Fibroblast of pulmonary artery (primary cell): ENCODE data around the gene COL4A6.

Experiments
- DNase-seq: peaks from one replicate; pipeline ENCODE4 v3.0.0-alpha.2; 2010; ENCODE audit warnings: low read depth
- H3K4me3 ChIP-seq: replicated peaks from 2 replicates; pipeline ENCODE4 v1.5.1; 2011; ENCODE audit warnings: low read depth, mild to moderate bottlenecking, control low read depth, low read length, moderate library complexity
- TF ChIP-seq, protein P1 (sequence below): IDR thresholded peaks from 2 replicates; pipeline ENCODE4 v1.5.1; 2011; ENCODE audit warnings: mild to moderate bottlenecking, control low read depth, low read length, inconsistent platforms; ENCODE audit errors: missing control alignments

COL4A6 gene

DNA sequence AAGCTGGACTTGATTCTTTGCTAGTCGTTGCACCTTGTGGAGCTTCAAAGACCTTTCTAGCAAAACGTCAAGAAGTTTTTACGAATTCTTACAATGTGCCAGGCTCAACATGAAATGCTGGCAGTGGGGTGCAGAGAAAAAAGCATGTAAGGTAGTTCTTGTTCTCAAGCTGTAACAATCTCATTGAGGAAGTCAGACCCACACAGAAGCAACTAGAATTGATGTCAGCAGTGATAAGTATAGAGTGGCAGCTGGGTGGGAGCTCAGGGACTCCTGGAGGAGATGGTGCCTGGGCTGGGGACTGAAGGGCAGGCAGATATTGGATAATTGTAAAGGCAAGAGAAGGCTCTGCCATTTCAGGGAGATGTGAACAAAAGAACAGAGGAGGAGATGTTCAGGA, 264.3 kb downstream of the COL4A6 start:
- TF ChIP-seq, protein P1, sequence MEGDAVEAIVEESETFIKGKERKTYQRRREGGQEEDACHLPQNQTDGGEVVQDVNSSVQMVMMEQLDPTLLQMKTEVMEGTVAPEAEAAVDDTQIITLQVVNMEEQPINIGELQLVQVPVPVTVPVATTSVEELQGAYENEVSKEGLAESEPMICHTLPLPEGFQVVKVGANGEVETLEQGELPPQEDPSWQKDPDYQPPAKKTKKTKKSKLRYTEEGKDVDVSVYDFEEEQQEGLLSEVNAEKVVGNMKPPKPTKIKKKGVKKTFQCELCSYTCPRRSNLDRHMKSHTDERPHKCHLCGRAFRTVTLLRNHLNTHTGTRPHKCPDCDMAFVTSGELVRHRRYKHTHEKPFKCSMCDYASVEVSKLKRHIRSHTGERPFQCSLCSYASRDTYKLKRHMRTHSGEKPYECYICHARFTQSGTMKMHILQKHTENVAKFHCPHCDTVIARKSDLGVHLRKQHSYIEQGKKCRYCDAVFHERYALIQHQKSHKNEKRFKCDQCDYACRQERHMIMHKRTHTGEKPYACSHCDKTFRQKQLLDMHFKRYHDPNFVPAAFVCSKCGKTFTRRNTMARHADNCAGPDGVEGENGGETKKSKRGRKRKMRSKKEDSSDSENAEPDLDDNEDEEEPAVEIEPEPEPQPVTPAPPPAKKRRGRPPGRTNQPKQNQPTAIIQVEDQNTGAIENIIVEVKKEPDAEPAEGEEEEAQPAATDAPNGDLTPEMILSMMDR: no peak
- DNase-seq: no peak
- H3K4me3 ChIP-seq: no peak overlapping the region

DNA sequence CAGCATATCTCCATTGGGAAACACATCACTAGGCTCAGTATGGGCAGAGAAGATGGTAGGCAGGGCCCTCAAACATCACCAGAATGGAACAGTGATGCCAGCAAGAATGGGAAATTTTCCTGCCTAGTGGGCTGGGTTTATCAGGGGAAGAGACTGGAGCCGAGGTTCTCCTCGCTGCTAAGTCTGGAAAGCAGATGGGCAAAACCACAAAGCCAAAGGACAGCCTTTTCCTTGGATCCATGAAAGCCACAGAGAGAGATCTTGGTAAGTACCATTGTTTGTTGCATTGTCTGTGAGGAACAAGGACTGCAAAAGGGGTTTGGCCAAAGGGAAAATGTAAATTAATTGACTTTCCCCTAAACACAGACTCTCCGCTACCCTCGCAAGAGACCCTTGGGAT, 266.6 kb downstream of the COL4A6 start:
- H3K4me3 ChIP-seq: no peak overlapping the region
- no peak for DNase-seq
- TF ChIP-seq, protein P1: no peak

DNA sequence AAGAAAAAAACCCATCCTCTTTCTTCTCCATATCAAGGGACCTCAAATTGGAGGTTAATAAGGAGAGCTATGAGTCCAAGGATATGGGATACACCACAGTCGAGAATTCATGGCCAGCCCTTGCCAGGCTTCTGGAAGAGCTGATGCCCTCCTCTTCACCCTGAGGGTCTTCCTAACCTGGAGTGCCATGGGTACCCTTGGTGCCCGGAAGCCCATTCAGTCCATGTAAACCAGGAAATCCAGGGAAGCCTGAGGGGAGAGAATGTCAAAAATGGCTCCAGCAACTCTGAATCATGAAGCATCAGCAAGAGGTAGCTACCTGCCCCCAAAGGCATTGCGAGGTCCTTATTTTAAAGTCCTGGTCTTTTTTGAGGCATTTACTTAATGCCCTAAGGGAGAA, 268.5 kb downstream of the COL4A6 start:
- TF ChIP-seq, protein P1: no peak
- no peak overlapping the region for H3K4me3 ChIP-seq
- DNase-seq: no peak

DNA sequence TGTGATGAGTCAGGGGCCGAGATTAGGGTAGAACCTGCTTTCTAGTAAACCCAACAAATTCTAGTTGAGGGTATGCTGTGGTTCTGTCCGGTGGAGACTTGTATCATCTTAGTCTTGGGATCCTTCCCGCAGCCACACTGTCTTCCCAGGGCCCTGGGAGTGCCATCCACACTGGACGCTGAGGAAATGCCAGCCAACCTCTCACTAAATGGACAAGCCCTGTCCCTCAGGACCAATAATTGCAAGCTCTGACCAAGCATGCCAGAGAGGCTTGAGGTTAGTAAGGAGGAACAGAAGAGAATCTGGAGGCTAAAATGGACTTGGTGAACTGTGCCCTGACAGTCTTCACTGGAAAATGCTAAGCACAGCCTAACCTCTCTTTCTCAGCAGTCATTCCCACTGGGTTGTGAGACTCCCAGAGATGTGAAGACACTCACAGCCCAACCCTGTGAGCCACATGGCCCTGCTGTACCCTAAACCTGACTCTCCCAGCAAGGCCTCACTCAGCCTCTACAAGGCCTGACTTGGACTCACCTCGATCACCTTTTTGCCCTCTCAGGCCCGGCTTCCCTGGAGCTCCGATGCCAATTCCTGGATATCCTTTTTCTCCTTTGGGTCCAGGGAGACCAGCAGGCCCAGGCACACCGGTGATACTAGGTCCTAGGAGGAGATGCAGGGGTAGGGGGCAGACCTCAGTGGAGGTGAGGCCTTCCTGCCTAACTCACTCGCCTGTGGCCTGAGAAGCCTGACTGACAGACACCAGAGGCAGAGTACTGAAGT, 269.1 kb downstream of the COL4A6 start:
- H3K4me3 ChIP-seq: no peak overlapping the region
- TF ChIP-seq, protein P1: no peak
- DNase-seq: no peak

DNA sequence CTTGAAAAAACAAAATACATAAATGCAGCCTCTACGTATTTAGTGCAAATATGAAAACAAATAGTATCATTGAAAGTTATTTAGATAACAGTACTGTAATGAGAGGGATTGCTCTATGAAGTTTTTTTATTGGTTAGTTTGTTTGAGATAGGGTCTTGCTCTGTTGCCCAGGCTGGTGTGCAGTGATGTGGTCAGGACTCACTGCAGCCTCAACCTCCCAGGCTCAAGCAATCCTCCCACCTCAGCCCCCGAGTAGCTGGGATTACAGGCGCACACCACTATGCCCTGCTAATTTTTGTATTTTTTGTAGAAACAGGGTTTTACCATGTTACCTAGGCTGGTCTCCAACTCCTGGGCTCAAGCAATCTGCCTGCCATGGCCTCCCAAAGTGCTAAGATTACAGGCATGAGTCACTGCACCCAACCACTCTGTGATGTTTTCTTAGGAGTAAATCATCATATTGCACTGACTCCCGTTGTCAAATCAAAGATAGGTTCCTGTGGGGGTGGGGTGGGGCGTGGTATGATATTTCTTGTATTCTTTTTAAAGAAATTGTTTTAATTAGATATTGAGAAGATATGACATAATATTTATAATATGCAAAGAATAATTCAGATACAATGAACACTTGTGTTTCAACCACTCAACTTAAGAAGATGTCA, 270.9 kb downstream of the COL4A6 start:
- H3K4me3 ChIP-seq: no peak overlapping the region
- peak; percentile 67 for DNase-seq
- TF ChIP-seq, protein P1: no peak

DNA sequence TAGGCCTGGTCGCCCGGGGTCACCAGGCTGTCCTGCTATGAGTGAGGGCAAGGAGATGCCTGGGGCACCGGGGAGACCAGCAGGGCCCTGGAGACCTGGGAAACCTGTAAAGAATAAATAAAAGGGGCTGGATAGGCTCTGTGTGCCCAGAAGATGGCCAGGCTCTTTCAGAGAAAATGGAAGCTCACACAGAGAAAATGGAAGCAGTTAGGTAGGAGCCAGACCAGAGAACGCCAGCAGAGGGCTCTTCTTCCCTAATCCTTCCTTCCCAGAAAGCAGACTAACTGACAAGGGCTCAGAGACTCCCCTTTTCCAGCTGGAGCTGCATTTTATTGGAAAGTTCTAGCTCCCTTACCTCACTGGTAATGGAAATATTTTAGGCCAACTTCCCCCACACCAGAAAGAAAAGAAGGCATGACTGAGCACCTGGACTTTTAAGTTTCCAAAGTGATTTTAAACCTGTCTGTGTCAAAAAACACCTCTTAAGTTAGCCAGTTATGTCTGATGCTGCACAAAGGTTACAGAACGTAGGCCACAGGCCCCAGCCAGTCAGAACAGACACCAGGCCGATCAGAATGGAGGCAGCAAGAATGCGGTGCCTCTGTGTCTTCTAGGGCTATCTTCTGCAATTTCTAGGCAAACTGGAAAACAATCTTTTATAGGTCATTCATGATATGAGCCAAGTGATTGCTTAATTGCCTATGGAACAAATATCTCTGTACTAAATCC, 272.7 kb downstream of the COL4A6 start:
- DNase-seq: peak; percentile 72
- H3K4me3 ChIP-seq: no peak overlapping the region
- TF ChIP-seq, protein P1: peak; percentile 59
